GM20431 (cell line): ENCODE data around the gene NTN4.

Experiments
- in situ Hi-C: fragments of 300-500 bp; cut with MseI, MboI; formaldehyde crosslinking; loops from one replicate; pipeline ENCODE4 v1.15.0; 2020; ENCODE audit warnings: low sequenced_read_pairs; ENCODE audit not compliant: unreplicated experiment

NTN4 gene

DNA sequence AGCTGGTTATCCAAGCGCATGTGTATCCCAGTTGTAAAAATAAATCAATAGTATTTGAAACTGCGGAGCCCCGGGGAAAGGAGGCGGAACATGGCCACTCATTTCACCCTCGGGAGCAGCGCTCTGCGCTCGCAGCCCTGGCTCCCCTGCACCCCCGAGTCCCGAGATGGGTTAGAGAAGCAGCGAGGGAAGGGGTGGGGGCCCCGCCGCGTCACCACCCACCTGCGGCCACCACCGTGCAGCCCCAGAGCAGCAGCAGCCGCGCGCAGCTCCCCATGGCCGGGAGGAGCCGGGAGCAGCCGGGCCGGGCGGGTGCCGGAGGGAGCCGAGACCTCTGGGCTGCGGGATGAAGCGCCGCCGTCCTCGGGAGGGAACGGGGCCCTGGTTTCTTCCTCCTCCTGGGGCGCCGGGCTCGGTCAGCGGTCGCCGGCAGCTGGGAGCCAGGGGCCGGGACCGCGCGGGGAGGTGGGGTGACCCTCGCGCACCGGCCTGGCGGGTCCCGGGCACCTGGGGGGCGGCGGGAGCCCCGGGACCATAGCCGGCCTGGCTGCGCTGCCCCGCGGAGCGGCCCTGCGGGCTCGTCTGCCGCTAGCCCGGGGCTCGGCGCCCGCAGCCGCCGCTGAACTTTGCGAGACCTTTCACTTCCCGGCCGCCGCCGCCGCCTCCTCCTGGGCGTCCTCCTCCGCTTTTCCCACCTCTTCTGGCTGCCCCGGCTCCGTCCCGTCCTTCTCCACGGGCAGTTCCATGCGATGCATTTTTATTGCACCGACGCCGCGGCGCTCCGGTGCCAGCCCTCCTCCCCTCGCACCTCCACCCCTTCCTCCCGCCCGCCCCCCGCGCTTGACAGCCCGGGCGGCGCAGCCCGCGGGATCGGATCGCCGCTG is at the start of gene NTN4:
Gene NTN4 (minus strand): TSS at position 732 of the 884 bp plus-strand sequence. CDS start 455 bp downstream, at position 277.
- in situ Hi-C loops = no loop called here

DNA sequence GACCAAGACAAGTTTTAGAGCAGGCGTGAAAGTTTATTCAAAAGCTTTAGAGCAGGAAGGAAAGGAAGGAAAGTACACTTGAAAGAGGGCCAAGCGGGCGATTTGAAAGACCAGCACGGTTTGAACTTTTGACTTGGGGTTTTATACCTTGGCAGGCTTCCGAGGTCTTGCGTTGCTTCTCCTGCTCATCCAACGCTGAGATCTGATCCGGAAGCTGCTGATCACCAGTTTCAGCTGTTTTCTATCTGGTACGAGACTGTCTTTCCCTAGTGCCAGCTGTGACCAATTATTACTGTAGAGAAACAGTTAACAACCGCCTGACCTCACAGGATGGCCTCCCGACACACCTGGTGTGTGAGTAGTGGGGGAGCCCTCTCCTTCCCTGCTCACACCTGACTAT is 47.6 kb upstream of the NTN4 start:
- in situ Hi-C loops = no loop called here

DNA sequence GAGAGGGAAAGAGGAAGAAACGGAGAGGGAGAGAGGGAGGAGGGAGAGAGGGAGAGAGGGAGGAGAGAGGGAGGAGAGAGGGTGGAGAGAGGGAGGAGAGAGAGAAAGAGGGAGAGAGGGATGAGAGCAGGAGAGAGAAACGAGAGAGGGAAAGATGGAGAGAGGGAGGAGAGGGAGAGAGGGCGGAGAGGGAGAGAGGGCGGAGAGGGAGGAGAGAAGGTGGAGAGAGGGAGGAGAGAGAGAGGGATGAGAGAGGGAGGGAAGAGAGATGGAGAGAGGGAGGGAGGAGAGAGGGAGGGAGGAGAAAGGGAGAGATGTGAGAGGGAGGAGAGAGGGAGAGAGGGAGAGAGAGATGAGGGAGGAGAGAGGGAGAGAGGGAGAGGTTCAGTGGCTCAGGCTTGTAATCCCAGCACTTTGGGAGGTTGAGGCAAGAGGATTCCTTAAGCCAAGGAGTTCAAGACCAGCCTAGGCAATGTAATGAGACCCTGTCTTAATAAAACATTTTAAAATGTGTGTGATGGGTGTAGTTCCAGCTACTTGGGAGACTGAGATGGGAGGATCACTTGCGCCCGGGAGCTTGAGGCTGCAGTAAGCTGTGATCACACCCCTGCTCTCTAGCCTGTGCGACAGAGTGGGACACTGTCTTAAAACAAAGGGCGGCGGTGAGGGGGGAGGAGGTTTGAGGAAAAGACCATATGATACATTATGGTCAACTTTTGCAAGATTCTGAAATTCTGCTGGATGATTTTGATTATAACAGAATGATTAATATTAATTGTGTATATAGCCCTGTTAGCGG is 46.9 kb upstream of the NTN4 start:
- in situ Hi-C loops = no loop called here

DNA sequence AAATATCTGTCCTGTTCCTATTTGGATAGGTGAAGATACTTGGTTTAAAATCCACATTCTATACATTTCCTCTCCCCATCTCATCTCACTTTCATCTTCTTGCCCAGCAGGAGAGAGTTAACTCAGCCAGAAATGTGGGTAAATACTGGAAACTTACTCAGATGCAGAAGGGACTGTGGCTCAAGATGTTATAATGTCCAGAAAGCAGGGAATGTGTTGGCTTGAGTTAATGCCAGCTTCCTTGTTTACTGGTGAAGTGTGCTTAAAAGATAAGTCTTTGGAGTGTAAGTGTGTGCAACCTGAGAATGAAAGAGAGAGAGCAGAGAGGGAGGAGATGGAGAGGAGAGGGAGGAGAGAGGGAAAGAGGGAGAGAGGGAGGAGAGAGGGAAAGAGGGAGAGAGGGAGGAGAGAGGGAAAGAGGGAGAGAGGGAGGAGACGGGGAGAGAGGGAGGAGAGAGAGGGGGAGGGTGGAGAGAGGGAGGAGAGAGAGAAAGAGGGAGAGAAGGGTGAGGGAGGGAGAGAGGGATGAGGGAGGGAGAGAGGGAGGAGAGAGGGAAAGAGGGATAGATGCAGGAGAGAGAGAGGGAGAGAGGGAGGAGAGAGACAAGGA is 46.2 kb upstream of the NTN4 start:
- in situ Hi-C loops = no loop called here

DNA sequence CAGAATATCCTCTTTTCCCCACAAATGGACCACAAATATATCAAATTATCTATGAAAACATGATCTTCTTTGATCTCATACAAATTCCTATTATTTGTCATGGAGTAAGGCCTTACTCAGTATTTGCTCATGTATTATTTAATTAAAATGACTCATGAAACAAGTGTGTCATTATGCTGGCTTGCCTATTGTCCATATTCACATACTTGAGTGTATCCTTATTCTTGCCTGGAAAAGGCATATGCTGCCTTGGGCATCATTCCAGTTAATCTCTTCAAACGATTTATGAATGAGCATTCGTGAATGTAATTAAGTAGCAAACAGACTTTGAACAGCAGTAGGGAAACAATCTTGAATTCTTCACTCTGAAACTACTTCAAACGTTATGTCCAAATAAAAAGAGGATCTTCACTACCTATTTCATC is 45.6 kb upstream of the NTN4 start:
- in situ Hi-C loops = no loop called here

DNA sequence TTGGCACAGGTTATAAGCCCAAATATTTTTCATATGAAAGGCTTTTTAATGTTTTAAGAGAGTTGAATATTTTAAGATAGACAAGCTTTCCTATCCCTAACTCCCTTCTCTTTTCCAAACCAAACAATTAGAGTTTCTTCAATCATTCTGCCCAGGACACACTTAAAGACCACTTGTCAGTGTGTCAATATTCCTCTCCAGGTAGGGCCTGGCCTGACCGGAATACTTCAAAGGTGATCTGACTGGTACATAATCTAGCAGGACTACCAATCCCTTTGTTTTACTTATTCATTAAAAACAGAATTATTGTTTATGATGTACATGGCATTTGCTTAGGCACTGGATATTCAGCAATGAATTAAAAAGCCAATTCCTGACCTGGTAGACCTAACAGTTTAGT is 44.0 kb upstream of the NTN4 start:
- in situ Hi-C loops = no loop called here

DNA sequence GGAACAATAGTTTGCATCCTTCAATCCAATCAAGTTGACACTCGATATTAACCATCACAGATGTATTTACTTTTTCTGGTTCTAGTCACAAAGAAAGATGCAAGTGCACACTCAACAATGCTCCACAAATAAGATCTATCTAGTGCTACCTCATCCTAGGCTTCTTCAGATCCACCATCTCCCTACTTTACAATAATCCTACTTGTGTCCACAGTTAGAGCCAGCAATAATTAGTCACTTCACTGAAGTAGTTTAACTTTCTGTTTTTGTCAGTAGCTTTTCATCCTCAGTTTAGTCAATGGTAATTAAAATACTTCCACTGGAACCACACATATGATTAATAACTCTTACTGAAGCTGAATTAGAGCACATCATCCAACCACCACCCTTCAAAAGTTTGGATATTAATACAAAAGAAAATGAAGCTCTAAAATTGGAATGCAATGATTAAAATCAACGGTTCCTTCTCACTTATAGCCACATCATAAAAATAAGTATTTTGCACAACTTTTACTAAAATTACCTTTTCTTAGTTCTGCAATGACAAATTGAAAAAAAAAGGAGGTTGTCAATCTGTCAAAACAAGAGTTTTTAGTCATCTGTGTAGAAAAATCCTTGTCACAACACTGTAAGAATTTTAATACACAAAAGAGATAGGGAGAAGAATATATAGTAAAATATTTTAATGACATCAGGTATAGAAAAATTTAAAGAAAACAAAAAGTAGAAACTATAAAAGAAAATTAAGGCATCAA is 39.9 kb upstream of the NTN4 start:
- in situ Hi-C loops = no loop called here

DNA sequence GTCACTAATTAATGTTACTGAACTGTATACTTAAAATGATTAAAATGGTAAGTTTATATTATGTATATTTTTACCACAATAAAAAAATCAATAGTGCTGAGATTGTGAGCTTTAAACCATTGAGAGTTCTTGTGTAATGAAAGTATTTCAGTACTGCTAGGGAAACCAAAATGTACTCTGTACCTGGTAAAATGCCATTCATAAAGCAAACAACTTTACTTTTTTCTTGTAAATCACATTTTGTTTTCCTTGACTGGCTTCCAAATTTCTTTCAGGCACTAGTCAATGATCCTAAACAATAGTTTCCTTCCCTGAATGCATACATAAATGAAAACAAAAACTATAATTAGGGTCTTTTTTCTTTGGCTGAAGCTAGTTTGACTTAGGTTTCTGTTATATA is 38.8 kb upstream of the NTN4 start:
- in situ Hi-C loops = no loop called here

DNA sequence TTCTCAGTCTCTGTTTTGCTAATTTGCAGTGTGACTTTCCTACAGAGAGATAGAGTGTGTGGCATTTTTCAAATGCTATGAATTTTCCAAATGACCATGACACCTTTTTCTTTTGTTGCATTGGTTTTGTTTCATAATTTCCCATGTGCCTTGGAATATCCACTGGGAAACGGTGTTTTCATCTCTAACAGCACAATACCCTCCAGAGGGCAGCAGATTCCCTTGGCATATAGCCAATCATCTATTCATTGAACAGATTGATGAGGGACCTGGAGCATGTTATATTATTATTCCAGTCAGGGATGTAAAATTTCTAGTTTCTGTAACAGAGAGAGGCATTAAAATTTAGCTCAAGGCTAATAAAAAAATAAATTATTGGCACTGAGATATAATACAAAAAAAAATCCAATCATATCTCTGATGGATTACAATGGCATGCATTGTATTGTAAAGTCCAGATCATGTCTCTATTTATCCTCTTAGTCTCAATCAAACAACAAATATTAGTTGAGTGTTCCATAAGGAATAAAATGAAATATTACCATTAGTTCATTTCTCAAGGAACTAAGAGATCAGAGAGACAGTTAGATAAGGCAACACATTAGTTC is 29.6 kb upstream of the NTN4 start:
- in situ Hi-C loops = loop anchor here (25.0 kb wide), 1 partner anchor 183 kb away; no protein-coding TSS in a partner anchor

DNA sequence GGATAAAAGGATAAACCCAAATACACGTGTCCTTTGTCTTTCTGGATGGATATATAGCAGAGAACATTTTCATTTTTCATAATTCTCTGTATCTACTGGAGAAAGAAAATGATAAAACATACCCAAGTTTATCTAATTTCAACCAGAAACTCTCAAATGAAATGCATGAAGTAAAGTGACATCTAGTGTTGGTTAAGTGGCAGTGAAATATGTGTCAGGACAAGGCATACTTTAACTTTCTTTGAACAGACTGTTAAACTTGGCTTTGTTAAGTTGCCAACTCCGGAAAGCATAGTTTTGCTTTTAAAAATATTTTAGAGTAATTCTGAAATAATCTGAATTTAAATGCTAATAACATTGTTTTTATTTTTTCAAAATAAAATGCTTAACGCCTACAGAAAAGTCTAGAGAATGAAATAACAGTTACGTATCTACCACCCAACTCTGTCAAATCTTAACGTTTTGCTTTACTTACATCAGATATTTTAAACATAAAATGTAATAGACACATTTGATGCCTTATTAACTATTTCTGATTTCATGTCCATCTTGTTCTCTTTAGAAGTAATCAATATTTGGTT is 25.2 kb upstream of the NTN4 start:
- in situ Hi-C loops = loop anchor here (25.0 kb wide), 1 partner anchor 178 kb away; no protein-coding TSS in a partner anchor

DNA sequence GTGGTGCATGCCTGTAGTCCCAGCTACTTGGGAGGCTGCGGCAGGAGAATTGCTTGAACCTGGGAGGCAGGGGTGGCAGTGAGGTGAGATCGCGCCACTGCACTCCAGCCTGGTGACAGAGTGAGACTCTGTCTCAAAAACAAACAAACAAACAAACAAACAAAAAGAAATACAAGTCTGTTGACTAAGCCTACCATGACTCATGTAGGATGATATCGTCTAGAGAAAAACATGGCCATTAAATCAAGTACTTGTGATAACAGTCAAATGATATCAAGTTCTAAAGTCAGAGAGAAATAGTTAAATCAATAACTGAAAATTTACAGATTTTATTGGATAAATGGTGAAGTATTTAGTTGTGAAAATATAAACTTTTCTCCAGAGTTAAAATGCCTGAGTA is 21.6 kb upstream of the NTN4 start:
- in situ Hi-C loops = loop anchor here (25.0 kb wide), 1 partner anchor 175 kb away; no protein-coding TSS in a partner anchor

DNA sequence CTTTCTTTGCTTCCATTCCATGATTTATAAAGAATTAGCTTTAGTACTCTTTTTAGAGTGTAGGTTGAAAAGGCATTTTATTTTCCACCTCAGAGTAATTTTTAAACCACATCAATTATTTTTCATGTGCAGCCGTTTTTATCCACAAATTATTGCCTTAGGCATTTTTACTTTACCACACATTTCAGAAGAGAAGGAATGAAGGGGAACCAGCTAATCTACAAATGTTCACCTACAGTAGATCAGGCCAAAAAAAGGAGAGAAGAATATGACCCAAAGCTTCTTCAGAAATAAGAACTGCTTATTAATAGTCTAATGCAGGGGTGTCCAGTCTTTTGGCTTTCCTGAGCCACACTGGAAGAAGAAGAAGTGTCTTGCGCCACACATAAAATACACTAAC is 19.8 kb upstream of the NTN4 start:
- in situ Hi-C loops = loop anchor here (25.0 kb wide), 1 partner anchor 173 kb away; no protein-coding TSS in a partner anchor

DNA sequence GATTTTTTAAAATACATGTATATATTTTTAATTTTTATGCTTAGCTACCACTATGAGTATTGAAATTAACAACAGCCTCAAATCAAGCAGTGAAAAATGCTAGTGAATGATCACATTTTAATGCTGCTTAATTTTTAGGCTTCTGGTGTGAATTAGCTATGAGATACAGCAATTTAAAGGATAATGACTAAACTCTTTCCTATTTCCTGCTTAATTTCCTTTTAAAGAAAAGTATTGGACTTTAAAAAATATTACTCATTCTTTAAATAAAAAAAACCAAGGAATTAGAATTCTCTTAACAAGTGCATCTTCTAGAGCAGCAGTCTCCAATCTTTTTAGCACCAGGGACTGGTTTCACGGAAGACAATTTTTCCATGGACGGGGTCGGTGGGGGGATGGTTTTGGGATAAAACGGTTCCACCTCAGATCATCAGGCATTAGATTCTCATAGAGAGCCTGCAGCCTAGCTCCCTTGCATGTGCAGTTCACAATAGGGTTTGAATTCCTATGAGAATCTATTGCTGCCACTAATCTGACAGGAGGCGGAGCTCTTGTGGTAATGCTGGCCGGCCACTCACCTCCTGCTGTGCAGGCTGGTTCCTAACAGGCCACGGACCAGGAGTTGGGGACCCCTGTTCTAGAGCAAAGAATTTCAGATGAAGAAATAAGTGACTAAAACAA is 18.6 kb upstream of the NTN4 start:
- in situ Hi-C loops = loop anchor here (25.0 kb wide), 1 partner anchor 172 kb away; no protein-coding TSS in a partner anchor

DNA sequence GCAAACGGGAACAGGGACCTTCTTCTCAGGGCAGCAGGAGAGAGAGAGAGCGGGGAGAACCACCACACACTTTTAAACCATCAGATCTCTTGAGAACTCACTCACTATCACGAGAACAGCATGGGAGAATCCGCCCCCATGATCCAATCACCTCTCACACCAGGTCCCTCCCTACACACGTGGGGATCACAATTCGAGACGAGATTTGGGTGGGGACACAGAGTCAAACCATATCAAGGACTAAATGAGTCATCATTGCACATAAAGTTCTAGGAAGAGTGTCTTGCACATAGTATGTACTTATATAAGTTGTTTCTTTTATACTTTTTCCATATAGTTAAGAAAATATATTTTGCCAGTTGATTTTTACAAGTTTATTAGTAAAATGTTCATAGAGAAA is 17.6 kb upstream of the NTN4 start:
- in situ Hi-C loops = loop anchor here (25.0 kb wide), 1 partner anchor 171 kb away; no protein-coding TSS in a partner anchor

DNA sequence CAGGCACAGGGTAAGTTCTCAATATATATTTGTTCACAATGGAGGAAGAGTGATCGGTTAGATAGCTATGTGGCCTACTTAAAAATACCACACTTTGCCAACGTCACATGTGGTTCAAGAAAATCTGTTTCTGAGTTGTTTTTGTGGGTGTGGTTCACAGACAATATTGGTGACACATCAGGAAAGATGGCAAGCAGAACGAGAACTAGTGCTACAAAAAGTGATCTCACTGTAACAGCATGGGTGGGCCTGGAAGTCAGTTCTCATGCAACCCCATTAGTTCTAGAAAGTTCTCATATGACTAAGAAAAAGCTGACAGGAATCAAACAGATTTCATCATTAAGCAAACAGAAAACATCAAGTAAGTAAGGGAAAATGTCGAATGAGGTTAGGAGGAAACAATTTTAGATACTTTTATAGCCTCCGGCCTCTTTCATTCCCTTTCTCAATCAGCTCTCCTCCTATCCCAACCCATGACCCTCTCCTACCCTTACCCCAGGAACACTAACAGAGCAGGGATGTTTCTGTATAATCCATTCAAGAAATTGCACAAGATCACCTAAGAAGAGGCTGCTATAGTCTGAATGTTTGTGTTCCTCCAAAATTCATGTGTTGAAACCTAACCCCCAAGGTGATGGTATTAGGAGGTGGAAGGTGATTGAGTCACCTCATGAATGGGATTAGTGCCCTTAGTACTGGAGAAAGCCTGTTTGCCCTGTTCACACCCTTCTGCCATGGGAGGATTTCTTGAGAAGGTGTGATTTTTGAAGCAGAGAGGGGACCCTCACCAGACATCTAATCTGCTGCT is 15.5 kb upstream of the NTN4 start:
- in situ Hi-C loops = loop anchor here (25.0 kb wide), 1 partner anchor 169 kb away; no protein-coding TSS in a partner anchor

DNA sequence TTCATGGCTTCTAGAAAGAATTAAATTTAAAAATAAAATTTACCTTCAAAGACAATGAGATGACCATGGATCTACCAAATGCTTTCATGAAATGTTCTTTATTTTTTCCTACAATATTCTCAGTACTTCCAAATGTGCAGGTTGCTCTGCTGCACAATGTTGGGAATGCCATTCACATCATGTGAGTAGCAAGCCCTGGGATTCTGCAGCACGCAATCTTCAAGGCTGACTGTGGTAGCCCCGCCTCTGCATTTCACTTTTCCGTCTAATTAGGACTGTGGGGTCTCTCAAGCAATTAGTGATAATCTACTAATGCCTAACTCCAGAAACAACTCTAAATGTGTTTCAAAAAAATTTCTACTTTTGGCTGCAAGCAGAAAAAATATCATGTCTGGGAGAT is 13.7 kb upstream of the NTN4 start:
- in situ Hi-C loops = loop anchor here (25.0 kb wide), 1 partner anchor 167 kb away; no protein-coding TSS in a partner anchor

DNA sequence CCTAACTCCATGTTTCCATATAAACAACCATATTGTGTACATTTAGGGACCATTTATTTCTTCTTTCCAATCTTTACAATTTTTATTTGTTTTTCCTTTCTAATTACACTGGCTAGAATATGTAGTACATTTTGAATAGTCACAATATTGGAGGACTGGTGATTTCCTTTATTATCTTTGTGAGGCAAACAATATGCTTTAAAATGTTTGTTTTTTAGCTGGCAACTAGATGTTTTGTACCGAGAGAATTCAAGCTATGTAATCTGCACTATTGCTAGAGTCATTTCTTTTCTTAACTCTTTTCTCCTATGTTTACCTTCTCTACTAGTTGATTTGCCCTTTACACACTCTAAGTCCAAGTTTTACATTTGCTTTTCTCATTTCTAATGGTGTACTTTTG is 13.3 kb upstream of the NTN4 start:
- in situ Hi-C loops = loop anchor here (25.0 kb wide), 1 partner anchor 167 kb away; no protein-coding TSS in a partner anchor
